Left kidney (tissue), 2 donors: ENCODE results near the gene C12orf54. TPM values are rescaled to one million over a fixed set of nuclear protein-coding genes. Genes with fewer than 3 reads are reported as not detected.
A peak's percentile ranks its signal among the peaks of the same experiment; 100 is the strongest.
"Not testable (repeated sequence)": the region's sequence is repeated elsewhere in the genome, so short reads cannot be mapped to it uniquely, and the experiment has no call there.

ENCODE experiments used
- DNase-seq: peaks from one replicate; pipeline ENCODE4 v3.0.0-alpha.2; 2013
- polyA plus RNA-seq: library from polyadenylated mRNA; unstranded; fragments of 120-200 nt; gene quantifications from one replicate; pipeline ENCODE4 v1.2.1, GENCODE V29; 2013; ENCODE audit not compliant: insufficient read length

C12orf54 gene
- polyA plus RNA-seq, 1 donor, result 0.60 TPM

- no peak for DNase-seq
Observed at GRCh38 chr12:48508987-48509386, 26.7 kb downstream of the C12orf54 start.

GRCh38 chr12:48510111-48510510 is 27.8 kb downstream of the C12orf54 start:
- no peak for DNase-seq

GRCh38 chr12:48512855-48513254 is 30.6 kb downstream of the C12orf54 start:
- no peak for DNase-seq

GRCh38 chr12:48514728-48515127 is 32.4 kb downstream of the C12orf54 start:
- DNase-seq, result no peak

- not testable (repeated sequence) for DNase-seq
Observed at GRCh38 chr12:48520381-48520780, 38.1 kb downstream of the C12orf54 start.

GRCh38 chr12:48525332-48525731 is 43.0 kb downstream of the C12orf54 start, which contains the start of gene OR8S1:
TSS of gene OR8S1 (plus strand) at chr12:48525632. CDS start at chr12:48525632, 0 bp downstream.
- no peak for DNase-seq

- DNase-seq, result no peak
Observed at GRCh38 chr12:48527891-48528670, 45.8 kb downstream of the C12orf54 start.

- DNase-seq, result no peak
Observed at GRCh38 chr12:48532601-48533000, 50.3 kb downstream of the C12orf54 start.

GRCh38 chr12:48536602-48537001 is 54.3 kb downstream of the C12orf54 start:
- DNase-seq, result no peak

- DNase-seq, result peak; percentile 24
Observed at GRCh38 chr12:48542300-48542928, 60.1 kb downstream of the C12orf54 start.

- DNase-seq, result no peak
Observed at GRCh38 chr12:48545833-48546469, 63.7 kb downstream of the C12orf54 start.

Other genes with a start within 250 kb of the C12orf54 start
- gene ZNF641, start 131.6 kb upstream of the C12orf54 start, polyA plus RNA-seq, result 32.3 TPM
- 0.35 TPM for gene ANP32D, start 9.9 kb upstream of the C12orf54 start, polyA plus RNA-seq
- gene OR8S1, start 43.1 kb downstream of the C12orf54 start, polyA plus RNA-seq, result not detected
- not detected for gene LALBA, start 87.5 kb downstream of the C12orf54 start, polyA plus RNA-seq
- gene KANSL2, start 199.7 kb downstream of the C12orf54 start, polyA plus RNA-seq, result 63.5 TPM
- 40.2 TPM for gene CCNT1, start 234.2 kb downstream of the C12orf54 start, polyA plus RNA-seq